Motor neuron (in vitro differentiated cells): ENCODE results near the gene PANK2. TPM values are rescaled to one million over a fixed set of nuclear protein-coding genes. Genes with fewer than 3 reads are reported as not detected.

Experiments used
- ATAC-seq, 8 experiments: fragments of 200-7000 bp; cut with Tn5 transposase; replicated peaks in 6 of 8; 2 replicates each; pipeline ENCODE4 v1.8.0; 2021; ENCODE audit warnings: mild to moderate bottlenecking in 8 of 8, moderate library complexity in 8 of 8
- H3K27ac ChIP-seq, 2 donors: fragments of 250-450 bp; sonication (Bioruptor Pico); 2 replicates each; pipeline ENCODE4 v1.9.0; 2021; ENCODE audit warnings: antibody characterized with exemption in 2 of 2, mild to moderate bottlenecking in 2 of 2, moderate library complexity in 1 of 2
- H3K4me1 ChIP-seq, 2 donors: fragments of 250-450 bp; sonication (Bioruptor Pico); replicated peaks in 1 of 2; 2 replicates each; pipeline ENCODE4 v1.6.1; 2021; ENCODE audit warnings: antibody characterized with exemption in 2 of 2, mild to moderate bottlenecking in 2 of 2, moderate library complexity in 1 of 2
- H3K4me3 ChIP-seq, 5 donors: fragments of 250-450 bp; sonication (Bioruptor Pico); 2 replicates each; pipeline ENCODE4 v1.9.0; 2021; ENCODE audit warnings: antibody characterized with exemption in 5 of 5, mild to moderate bottlenecking in 5 of 5, moderate library complexity in 4 of 5
- WGBS, 10 experiments: fragments of 450-650 bp; shearing (Covaris generic); methylation state at CpG; one replicate each; pipeline ENCODE4 v1.0.0; 2022; 5-methylcytosine and 5-hydroxymethylcytosine counted together
- in situ Hi-C, 9 experiments: fragments of 400-800 bp; cut with MboI; loops; one replicate each; pipeline ENCODE4 v1.15.0; 2021; ENCODE audit warnings: low sequenced_read_pairs in 9 of 9, low pct_unique_long_range_greater_than_20kb in 2 of 9; ENCODE audit not compliant: unreplicated experiment in 9 of 9
- total RNA-seq, 8 experiments: library from RNA; unstranded; fragments of 300-600 nt; gene quantifications; 2 replicates each; pipeline versions ENCODE4 v1.2.3 to v1.2.4, GENCODE V29; 2022

Gene PANK2
- total RNA-seq, 8 experiments from 2014 or later = 16.7 to 48.4 (median 33.5) TPM

- no peak for ATAC-seq
- in situ Hi-C loops = no loop called here
- H3K4me3 ChIP-seq = no peak overlapping the region
- 90 to 100% (median 100%) methylated on average over 1 to 3 of the region's 7 CpGs; no CpG with 5 or more reads in 6 of the 10 experiments for WGBS, 10 experiments
- no peaks in the 10 kb centered on the region for H3K4me1 ChIP-seq
- no peak overlapping the region for H3K27ac ChIP-seq
Measured at GRCh38 chr20:3861191-3861590, 28.0 kb upstream of the PANK2 start.

GRCh38 chr20:3862333-3862732 is 26.9 kb upstream of the PANK2 start:
- Histone ChIP-seq H3K4me1 (no peaks in the 10 kb centered on the region), H3K27ac (no peak overlapping the region), H3K4me3 (no peak overlapping the region)
- no CpG with 5 or more reads among the region's 1 CpG for WGBS, 10 experiments
- ATAC-seq = no peak
- in situ Hi-C loops = no loop called here

- WGBS, 10 experiments = 81 to 100% (median 87%) methylated on average over 2 to 4 of the region's 7 CpGs; no CpG with 5 or more reads in 6 of the 10 experiments
- ATAC-seq = no peak
Measured at GRCh38 chr20:3863317-3863716, 25.9 kb upstream of the PANK2 start.

DNA sequence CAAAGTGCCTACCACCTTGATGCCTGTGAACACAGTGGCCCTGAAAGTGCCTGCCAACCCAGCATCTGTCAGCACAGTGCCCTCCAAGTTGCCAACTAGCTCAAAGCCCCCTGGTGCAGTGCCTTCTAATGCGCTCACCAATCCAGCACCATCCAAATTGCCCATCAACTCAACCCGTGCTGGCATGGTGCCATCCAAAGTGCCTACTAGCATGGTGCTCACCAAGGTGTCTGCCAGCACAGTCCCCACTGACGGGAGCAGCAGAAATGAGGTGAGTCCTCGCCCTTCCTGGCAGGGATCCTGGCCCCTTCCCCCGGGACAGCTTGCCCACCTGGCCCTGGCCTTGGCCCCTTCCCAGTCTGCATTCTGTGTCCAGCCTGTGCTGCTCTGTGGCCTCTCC is 24.7 kb upstream of the PANK2 start:
- 0 to 100% (median 98%) methylated on average over 1 to 3 of the region's 5 CpGs; no CpG with 5 or more reads in 6 of the 10 experiments for WGBS, 10 experiments
- in situ Hi-C loops = no loop called here
- Histone ChIP-seq H3K27ac (no peak overlapping the region), H3K4me3 (no peak overlapping the region), H3K4me1 (no peaks in the 10 kb centered on the region)
- ATAC-seq = no peak

More at GRCh38 chr20:3863317-3863716, 25.9 kb upstream of the PANK2 start:
- Histone ChIP-seq H3K27ac (no peak overlapping the region), H3K4me1 (no peaks in the 10 kb centered on the region), H3K4me3 (no peak overlapping the region)
- in situ Hi-C loops = no loop called here

- in situ Hi-C loops = no loop called here
- H3K4me1 ChIP-seq = no peaks in the 10 kb centered on the region
- ATAC-seq = no peak
- H3K27ac ChIP-seq = no peak overlapping the region
- WGBS, 10 experiments = 71 to 100% (median 95%) methylated on average over 2 to 7 of the region's 14 CpGs; no CpG with 5 or more reads in 6 of the 10 experiments
- no peak overlapping the region for H3K4me3 ChIP-seq
Measured at GRCh38 chr20:3865152-3865886, 23.9 kb upstream of the PANK2 start.

GRCh38 chr20:3865887-3866407 is 23.2 kb upstream of the PANK2 start:
- Histone ChIP-seq H3K4me1 (no peaks in the 10 kb centered on the region), H3K27ac (no peak overlapping the region), H3K4me3 (no peak overlapping the region)
- no peak for ATAC-seq
- 90 to 100% (median 100%) methylated on average over 2 to 3 of the region's 14 CpGs; no CpG with 5 or more reads in 7 of the 10 experiments for WGBS, 10 experiments
- in situ Hi-C loops = no loop called here

- Histone ChIP-seq H3K4me1 (no peaks in the 10 kb centered on the region), H3K4me3 (no peak overlapping the region), H3K27ac (no peak overlapping the region)
- in situ Hi-C loops = no loop called here
- WGBS, 10 experiments = 53 to 100% methylated on average over 1 to 3 of the region's 3 CpGs; no CpG with 5 or more reads in 8 of the 10 experiments
- no peak for ATAC-seq
Measured at GRCh38 chr20:3866464-3866863, 22.7 kb upstream of the PANK2 start.

- WGBS, 10 experiments = 43 to 60% methylated on average over 1 of the region's 2 CpGs; no CpG with 5 or more reads in 8 of the 10 experiments
- no peak overlapping the region for H3K27ac ChIP-seq
- no peaks in the 10 kb centered on the region for H3K4me1 ChIP-seq
- in situ Hi-C loops = no loop called here
- peak in 2 of 8 experiments; percentile 59 to 63 for ATAC-seq
- H3K4me3 ChIP-seq = no peak overlapping the region
Measured at GRCh38 chr20:3867802-3868201, 21.4 kb upstream of the PANK2 start.

GRCh38 chr20:3869839-3870634 is 19.1 kb upstream of the PANK2 start:
- in situ Hi-C loops = no loop called here

DNA sequence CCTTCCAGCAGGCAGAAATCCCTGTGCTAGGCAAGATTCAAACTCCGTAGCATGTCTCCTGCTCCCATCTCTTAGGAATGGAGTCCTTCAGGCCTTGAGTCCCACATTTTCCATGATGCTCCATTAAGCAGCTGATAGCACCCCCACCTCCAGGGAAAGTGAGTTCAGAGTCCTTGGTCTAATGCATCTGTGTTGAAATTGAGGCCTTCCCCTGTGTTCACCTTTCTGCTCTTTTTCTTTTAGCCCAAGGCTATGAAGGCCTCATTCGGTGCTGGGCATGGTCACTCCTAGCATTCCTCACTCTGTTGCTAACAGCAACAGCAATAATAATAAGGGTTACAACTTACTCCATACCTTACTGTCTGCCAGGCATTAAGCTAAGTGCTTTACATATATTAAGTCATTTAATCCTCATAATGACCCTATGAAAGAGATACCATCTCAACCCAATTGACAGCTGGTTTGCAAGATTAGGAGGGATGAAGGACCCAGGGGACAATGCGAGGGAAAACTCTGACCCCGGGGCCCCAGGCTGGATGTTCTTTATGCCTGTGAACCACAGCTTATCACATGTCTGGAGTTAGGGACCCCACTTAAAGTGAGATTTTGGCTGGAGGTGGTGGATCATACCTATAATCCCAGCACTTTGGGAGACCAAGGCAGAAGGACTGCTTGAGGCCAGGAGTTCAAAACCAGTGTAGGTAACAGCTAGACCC is 17.5 kb upstream of the PANK2 start:
- ATAC-seq = peak in 3 of 8 experiments; percentile 51 to 72 (median 53)
- 0 to 100% (median 100%) methylated on average over 1 to 2 of the region's 4 CpGs; no CpG with 5 or more reads in 5 of the 10 experiments for WGBS, 10 experiments
- Histone ChIP-seq H3K4me1 (peaks cover 13 to 16% of the 10 kb centered on the region in 2 donors), H3K4me3 (no peak overlapping the region), H3K27ac (no peak overlapping the region)
- in situ Hi-C loops = no loop called here

More at GRCh38 chr20:3869839-3870634, 19.1 kb upstream of the PANK2 start:
- peak in 3 of 8 experiments; percentile 9 to 41 (median 32) for ATAC-seq
- H3K27ac ChIP-seq = no peak overlapping the region
- H3K4me1 ChIP-seq = peaks cover 1 to 2% of the 10 kb centered on the region in 2 donors
- H3K4me3 ChIP-seq = no peak overlapping the region
- 75 to 100% (median 91%) methylated on average over 1 to 6 of the region's 10 CpGs for WGBS, 10 experiments

DNA sequence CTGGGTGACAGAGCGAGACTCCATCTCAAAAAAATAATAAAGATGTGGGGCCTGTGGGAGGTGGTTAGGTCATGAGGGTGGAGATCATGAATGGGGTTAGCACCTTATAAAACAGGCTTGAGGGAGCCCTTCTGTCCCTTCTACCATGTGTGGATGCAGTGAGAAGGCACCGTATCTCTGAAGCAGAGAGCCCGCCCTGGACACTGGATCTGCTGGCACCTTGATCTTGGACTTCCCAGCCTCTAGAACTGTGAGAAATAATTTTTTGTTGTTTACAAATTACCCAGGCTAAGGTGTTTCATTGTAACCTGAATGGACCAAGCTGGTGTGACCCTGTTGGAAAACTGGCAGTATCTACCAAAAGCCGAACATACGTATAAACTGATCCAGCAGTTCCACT is 15.7 kb upstream of the PANK2 start:
- in situ Hi-C loops = no loop called here
- no peak for ATAC-seq
- no peak overlapping the region for H3K27ac ChIP-seq
- H3K4me1 ChIP-seq = peaks cover 13 to 17% of the 10 kb centered on the region in 2 donors
- 96 to 100% (median 100%) methylated on average over 2 to 5 of the region's 5 CpGs; no CpG with 5 or more reads in 4 of the 10 experiments for WGBS, 10 experiments
- H3K4me3 ChIP-seq = no peak overlapping the region

GRCh38 chr20:3874194-3874844 is 14.9 kb upstream of the PANK2 start:
- 0 to 79% (median 40%) methylated on average over 1 to 3 of the region's 3 CpGs; no CpG with 5 or more reads in 7 of the 10 experiments for WGBS, 10 experiments
- Histone ChIP-seq H3K27ac (no peak overlapping the region), H3K4me1 (peaks cover 13 to 17% of the 10 kb centered on the region in 2 donors), H3K4me3 (no peak overlapping the region)
- in situ Hi-C loops = no loop called here
- ATAC-seq = peak in 1 of 8 experiments; percentile 14
